ENCODE measurements around the gene AKIRIN2. TPM values are rescaled to one million over a fixed set of nuclear protein-coding genes. Genes with fewer than 3 reads are reported as not detected.

Gene AKIRIN2
- total and polyA plus RNA-seq, 2 of the 13 experiments (the other 11 are each of a cell fraction or from before 2014, with no cell fraction given): 15.6 to 23.4 TPM

DNA sequence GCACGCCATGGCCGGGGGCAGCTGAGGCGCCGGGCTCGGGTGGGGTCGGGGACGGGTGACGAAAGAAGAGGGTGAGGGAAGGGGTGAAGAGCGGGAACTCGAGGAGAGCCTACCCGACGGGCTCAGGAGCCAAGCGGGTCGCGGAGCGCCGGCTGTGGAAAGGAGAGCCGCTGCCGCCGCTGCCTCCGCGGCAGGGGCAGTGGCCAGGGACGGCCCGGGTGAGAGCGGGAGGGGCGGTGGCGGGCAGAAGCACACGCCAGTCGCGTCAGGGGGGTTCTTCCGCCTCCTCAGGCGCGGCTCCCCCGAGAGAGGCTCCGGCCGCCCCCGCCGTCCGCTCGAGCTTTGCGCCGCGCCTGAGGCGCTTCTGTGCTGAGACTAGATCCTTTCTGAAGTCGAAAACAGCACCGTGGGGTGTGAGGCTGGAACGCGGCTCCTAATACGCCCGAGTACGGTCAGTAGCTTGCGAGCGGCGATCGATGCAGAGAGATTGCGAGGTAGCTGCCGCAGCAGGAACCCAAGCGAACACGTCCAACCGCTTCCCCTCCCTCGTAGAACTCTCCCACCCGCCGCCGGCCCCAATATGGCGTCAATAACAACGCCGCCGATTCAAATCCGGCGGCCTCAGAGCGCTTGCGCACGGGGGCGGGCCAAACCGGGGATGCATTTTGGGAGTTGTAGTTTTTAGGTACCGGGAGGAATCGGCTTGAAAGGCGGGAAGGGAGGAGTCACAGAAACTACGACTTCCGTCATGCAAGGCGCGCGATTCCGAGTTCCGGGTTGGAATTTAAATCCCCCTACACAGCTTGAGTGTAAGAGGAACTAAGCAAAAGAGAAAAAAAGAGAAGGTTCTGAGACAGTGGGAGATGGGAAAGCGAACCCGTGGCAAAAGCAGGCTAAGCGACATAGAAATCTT lies at the start of gene AKIRIN2 (continued):
- TF ChIP-seq, protein P1, sequence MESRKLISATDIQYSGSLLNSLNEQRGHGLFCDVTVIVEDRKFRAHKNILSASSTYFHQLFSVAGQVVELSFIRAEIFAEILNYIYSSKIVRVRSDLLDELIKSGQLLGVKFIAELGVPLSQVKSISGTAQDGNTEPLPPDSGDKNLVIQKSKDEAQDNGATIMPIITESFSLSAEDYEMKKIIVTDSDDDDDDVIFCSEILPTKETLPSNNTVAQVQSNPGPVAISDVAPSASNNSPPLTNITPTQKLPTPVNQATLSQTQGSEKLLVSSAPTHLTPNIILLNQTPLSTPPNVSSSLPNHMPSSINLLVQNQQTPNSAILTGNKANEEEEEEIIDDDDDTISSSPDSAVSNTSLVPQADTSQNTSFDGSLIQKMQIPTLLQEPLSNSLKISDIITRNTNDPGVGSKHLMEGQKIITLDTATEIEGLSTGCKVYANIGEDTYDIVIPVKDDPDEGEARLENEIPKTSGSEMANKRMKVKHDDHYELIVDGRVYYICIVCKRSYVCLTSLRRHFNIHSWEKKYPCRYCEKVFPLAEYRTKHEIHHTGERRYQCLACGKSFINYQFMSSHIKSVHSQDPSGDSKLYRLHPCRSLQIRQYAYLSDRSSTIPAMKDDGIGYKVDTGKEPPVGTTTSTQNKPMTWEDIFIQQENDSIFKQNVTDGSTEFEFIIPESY (CRISPR knock-in tag; IDR thresholded peaks at IDR 0.05): no peak
- TF ChIP-seq, protein P2, sequence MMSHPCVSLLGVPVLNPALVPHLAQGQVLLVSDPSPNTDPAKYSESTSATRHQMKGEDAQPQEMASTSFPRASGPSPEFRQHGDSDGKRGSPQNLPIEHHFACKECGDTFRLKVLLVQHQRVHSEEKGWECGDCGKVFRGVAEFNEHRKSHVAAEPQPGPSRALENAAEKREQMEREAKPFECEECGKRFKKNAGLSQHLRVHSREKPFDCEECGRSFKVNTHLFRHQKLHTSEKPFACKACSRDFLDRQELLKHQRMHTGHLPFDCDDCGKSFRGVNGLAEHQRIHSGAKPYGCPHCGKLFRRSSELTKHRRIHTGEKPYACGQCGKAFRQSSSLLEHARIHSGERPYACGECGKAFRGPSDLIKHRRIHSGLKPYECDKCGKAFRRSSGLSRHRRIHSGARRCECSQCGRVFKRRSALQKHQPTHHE (CRISPR knock-in tag; IDR thresholded peaks at IDR 0.05; ENCODE audit: borderline replicate concordance): peak; percentile 38; the same call in 1 of the 2 replicates
- TF ChIP-seq ZMYM3 (CRISPR knock-in tag; IDR thresholded peaks at IDR 0.05) (peak; percentile 14; the same call in 1 of the 2 replicates), HNRNPUL1 (IDR thresholded peaks at IDR 0.05; ENCODE audit: low read depth, low read length) (no peak), ZNF224 (CRISPR knock-in tag; IDR thresholded peaks at IDR 0.05) (no peak), HCFC1 (IDR thresholded peaks at IDR 0.05; ENCODE audit: low read depth, low read length) (peak; percentile 96), TBX2 (CRISPR knock-in tag; IDR thresholded peaks at IDR 0.05; ENCODE audit: borderline replicate concordance) (peak; percentile 40; the same call in 1 of the 2 replicates), ZNF816 (CRISPR knock-in tag; IDR thresholded peaks at IDR 0.05; ENCODE audit: borderline replicate concordance) (peak; percentile 74; the same call in 1 of the 2 replicates), CBX1 (IDR thresholded peaks at IDR 0.05; ENCODE audit: low read depth) (peak; percentile 26), RAD21 (CRISPR knock-in tag; IDR thresholded peaks at IDR 0.05) (no peak), KDM5B (CRISPR knock-in tag; IDR thresholded peaks at IDR 0.05; ENCODE audit: borderline replicate concordance) (peak; percentile 90), ZNF317 (CRISPR knock-in tag; IDR thresholded peaks at IDR 0.05) (peak; percentile 79; the same call in 1 of the 2 replicates), PAF1 (CRISPR knock-in tag; IDR thresholded peaks at IDR 0.05) (no peak), ASH2L (IDR thresholded peaks at IDR 0.05; ENCODE audit: insufficient read length, low read depth, low read length) (peak; percentile 77), ATF7-NPFF (CRISPR knock-in tag; IDR thresholded peaks at IDR 0.05; ENCODE audit: low read depth) (peak; percentile 55), TAF1 (CRISPR knock-in tag; IDR thresholded peaks at IDR 0.05) (peak; percentile 89), SOX5 (CRISPR knock-in tag; IDR thresholded peaks at IDR 0.05; ENCODE audit: borderline replicate concordance) (peak; percentile 15; the same call in 1 of the 2 replicates), XRCC5 (optimal IDR thresholded peaks at IDR 0.05; ENCODE audit: low read length) (peak; percentile 42), ZNF552 (CRISPR knock-in tag; IDR thresholded peaks at IDR 0.05; ENCODE audit: borderline replicate concordance) (peak; percentile 64; the same call in 1 of the 2 replicates), ELF3 (CRISPR knock-in tag; IDR thresholded peaks at IDR 0.05) (peak; percentile 93), ZNF138 (CRISPR knock-in tag; IDR thresholded peaks at IDR 0.05; ENCODE audit: low read depth) (no peak), THAP9 (CRISPR knock-in tag; IDR thresholded peaks at IDR 0.05; ENCODE audit: borderline replicate concordance) (peak; percentile 80; the same call in 1 of the 2 replicates), PTBP1 (IDR thresholded peaks at IDR 0.05; ENCODE audit: low read depth, low read length, poor library complexity, severe bottlenecking) (peak; percentile 25), ZNF878 (CRISPR knock-in tag; IDR thresholded peaks at IDR 0.05) (peak; percentile 90; the same call in 1 of the 2 replicates)
